Keratinocyte (primary cell): ENCODE results near the gene ACTN1. TPM values are rescaled to one million over a fixed set of nuclear protein-coding genes. Genes with fewer than 3 reads are reported as not detected.

ENCODE experiments used
- DNase-seq: peaks from one replicate; pipeline ENCODE4 v3.0.0-alpha.2; 2011; ENCODE audit warnings: low read depth, missing footprints, low spot score
- FAIRE-seq: peaks from 2 replicates; lab custom pipeline; 2011; peaks lifted over from hg19 to GRCh38; lab: Jason Lieb, UNC
- H2AFZ ChIP-seq: 2 replicates; pipeline ENCODE4 v1.6.0; 2012; ENCODE audit warnings: low read length, control low read depth, inconsistent platforms; ENCODE audit not compliant: control insufficient read depth
- H3K27ac ChIP-seq: 2 replicates; pipeline ENCODE4 v1.5.1; 2011; ENCODE audit warnings: low read length; ENCODE audit not compliant: control insufficient read depth, insufficient read depth
- H3K27me3 ChIP-seq: 3 replicates; pipeline ENCODE4 v1.6.0; 2011; ENCODE audit warnings: low read length; ENCODE audit not compliant: control insufficient read depth, insufficient read depth; ENCODE audit errors: extremely low read depth
- H3K36me3 ChIP-seq, 2 experiments: 2 replicates in 1 of 2; 3 replicates in 1 of 2; pipeline ENCODE4 v1.5.1; 2011; ENCODE audit warnings: low read length in 2 of 2, mild to moderate bottlenecking in 1 of 2; ENCODE audit not compliant: control insufficient read depth in 2 of 2, insufficient read depth in 2 of 2; ENCODE audit errors: extremely low read depth in 1 of 2
- H3K4me1 ChIP-seq: 3 replicates; pipeline ENCODE4 v1.5.1; 2011; ENCODE audit warnings: low read length; ENCODE audit not compliant: control insufficient read depth, insufficient read depth; ENCODE audit errors: extremely low read depth
- H3K4me2 ChIP-seq: 3 replicates; pipeline ENCODE4 v1.6.0; 2011; ENCODE audit warnings: low read depth, low read length; ENCODE audit not compliant: control insufficient read depth, insufficient read depth; ENCODE audit errors: extremely low read depth
- H3K4me3 ChIP-seq, 3 experiments: fragments of 200-600 bp in 1 of 3; sonication (generic) in 1 of 3; 2 replicates in 2 of 3; 3 replicates in 1 of 3; pipeline ENCODE4 v1.5.1; 2011 to 2016; ENCODE audit warnings: low read length in 3 of 3, mild to moderate bottlenecking in 3 of 3, control low read depth in 2 of 3, inconsistent platforms in 1 of 3, low read depth in 1 of 3, mixed read lengths in 1 of 3, mixed run types in 1 of 3, moderate library complexity in 1 of 3; ENCODE audit not compliant: control insufficient read depth in 2 of 3, insufficient read depth in 2 of 3; ENCODE audit errors: extremely low read depth in 1 of 3
- H3K79me2 ChIP-seq: 2 replicates; pipeline ENCODE4 v1.6.0; 2012; ENCODE audit warnings: low read length; ENCODE audit not compliant: control insufficient read depth, insufficient read depth
- H3K9ac ChIP-seq: 3 replicates; pipeline ENCODE4 v1.6.0; 2011; ENCODE audit warnings: low read length; ENCODE audit not compliant: control insufficient read depth, insufficient read depth; ENCODE audit errors: extremely low read depth
- H3K9me1 ChIP-seq: 3 replicates; pipeline ENCODE4 v1.6.0; 2011; ENCODE audit warnings: low read length; ENCODE audit not compliant: control insufficient read depth, insufficient read depth; ENCODE audit errors: extremely low read depth
- H3K9me3 ChIP-seq: 2 replicates; pipeline ENCODE4 v1.5.1; 2012; ENCODE audit warnings: low read depth, low read length; ENCODE audit not compliant: control insufficient read depth
- H4K20me1 ChIP-seq: 3 replicates; pipeline ENCODE4 v1.6.0; 2011; ENCODE audit warnings: low read length; ENCODE audit not compliant: control insufficient read depth, insufficient read depth; ENCODE audit errors: extremely low read depth
- CTCF ChIP-seq, 3 experiments: IDR thresholded peaks in 1 of 3; conservative IDR thresholded peaks in 1 of 3; optimal IDR thresholded peaks in 1 of 3; 2 replicates in 2 of 3; 3 replicates in 1 of 3; pipeline versions ENCODE3 to v1.5.1; 2011; ENCODE audit warnings: low read length in 3 of 3, mild to moderate bottlenecking in 3 of 3, moderate library complexity in 2 of 3, control low read depth in 1 of 3, inconsistent platforms in 1 of 3; ENCODE audit not compliant: insufficient read depth in 2 of 3; ENCODE audit errors: extremely low read depth in 1 of 3
- EZH2 ChIP-seq: IDR thresholded peaks from one replicate; pipeline ENCODE4 v1.6.1; 2012; ENCODE audit warnings: inconsistent platforms, mild to moderate bottlenecking, low read length, moderate library complexity
- dilution Hi-C: fragments of 300-500 bp; cut with MboI; formaldehyde crosslinking; loops from one replicate; pipeline ENCODE4 v1.7.0; 2020; ENCODE audit warnings: low sequenced_read_pairs; ENCODE audit not compliant: extremely low pct_ligation_motif_present
- polyA plus RNA-seq, 5 experiments: library from polyadenylated mRNA; depleted of rRNA in 3 of 5; stranded (reverse) in 3 of 5; stranded (forward) in 1 of 5; unstranded in 1 of 5; fragments of >200 nt; gene quantifications; 1 replicate in 1 of 5; 2 replicates in 3 of 5; 3 replicates in 1 of 5; pipeline versions ENCODE4 v1.2.1 to v1.2.3, GENCODE V29; 2011 to 2012; ENCODE audit warnings: missing spikeins in 2 of 5, low read depth in 1 of 5, low replicate concordance in 1 of 5

Gene ACTN1
- polyA plus RNA-seq, 1 donor (not counting 4 experiments of a cell fraction or from before 2014, with no cell fraction given) = 558 TPM

- no peak for DNase-seq
- dilution Hi-C loops = no loop called here
- Histone ChIP-seq H3K9me1 (peaks cover 9% of the 10 kb centered on the region), H4K20me1 (peaks cover 95% of the 10 kb centered on the region), H3K4me1 (peaks cover 3% of the 10 kb centered on the region), H3K9ac (no peak overlapping the region), H3K4me2 (no peak overlapping the region), H3K4me3 (no peak overlapping the region), H3K36me3 (peaks cover 27 to 74% of the 10 kb centered on the region in 2 experiments), H2AFZ (no peak overlapping the region), H3K27me3 (no peaks in the 10 kb centered on the region), H3K79me2 (peaks cover 100% of the 10 kb centered on the region), H3K9me3 (no peaks in the 10 kb centered on the region), H3K27ac (no peak overlapping the region)
- TF ChIP-seq CTCF (optimal IDR thresholded peaks at IDR 0.05 in 1 of 3, IDR thresholded peaks at IDR 0.05 in 1 of 3, conservative IDR thresholded peaks at IDR 0.05 in 1 of 3; ENCODE audit: extremely low read depth in 1 of 3, insufficient read depth in 2 of 3, low read length in 3 of 3) = no peak
- no peak for TF ChIP-seq EZH2
- no peak for FAIRE-seq
These were observed 52.0 kb downstream of the ACTN1 start for GRCh38 chr14:68927089-68927488.

- Histone ChIP-seq H3K36me3 (peaks cover 25 to 75% of the 10 kb centered on the region in 2 experiments), H3K79me2 (peaks cover 100% of the 10 kb centered on the region), H3K9me3 (no peaks in the 10 kb centered on the region), H3K4me1 (peaks cover 3% of the 10 kb centered on the region), H3K9ac (no peak overlapping the region), H4K20me1 (peaks cover 96% of the 10 kb centered on the region), H3K4me2 (no peak overlapping the region), H3K9me1 (peaks cover 6% of the 10 kb centered on the region), H2AFZ (no peak overlapping the region), H3K27ac (no peak overlapping the region), H3K27me3 (no peaks in the 10 kb centered on the region), H3K4me3 (no peak overlapping the region)
- FAIRE-seq (peak; percentile 90), DNase-seq (no peak)
- dilution Hi-C loops = no loop called here
- TF ChIP-seq CTCF (optimal IDR thresholded peaks at IDR 0.05 in 1 of 3, IDR thresholded peaks at IDR 0.05 in 1 of 3, conservative IDR thresholded peaks at IDR 0.05 in 1 of 3; ENCODE audit: extremely low read depth in 1 of 3, insufficient read depth in 2 of 3, low read length in 3 of 3) (peak; percentile 73 to 75 (median 74)), EZH2 (no peak)
These were observed 52.9 kb downstream of the ACTN1 start for GRCh38 chr14:68926236-68926635.
